Adrenal gland (tissue), 12 donors: ENCODE data around the gene ANKRD6. TPM values are rescaled to one million over a fixed set of nuclear protein-coding genes. Genes with fewer than 3 reads are reported as not detected.

ENCODE experiments used
- DNase-seq, 7 donors: peaks; one replicate each; pipeline ENCODE4 v3.0.0-alpha.2; 2019 to 2020
- H3K27ac ChIP-seq, 5 donors: fragments of 200-600 bp; sonication (generic) in 4 of 5; 1 replicate in 3 of 5; 2 replicates in 2 of 5; pipeline versions ENCODE4 v1.5.1 to v1.8.0; 2016 to 2020; ENCODE audit warnings: mild to moderate bottlenecking in 1 of 5
- H3K27me3 ChIP-seq: fragments of 200-600 bp; 2 replicates; pipeline ENCODE4 v1.8.0; 2021
- H3K36me3 ChIP-seq, 2 donors: fragments of 200-600 bp; replicated peaks in 1 of 2; 1 replicate in 1 of 2; 2 replicates in 1 of 2; pipeline versions ENCODE4 v1.5.1 to v1.8.0; 2018 to 2022
- H3K4me1 ChIP-seq, 2 donors: fragments of 200-600 bp; replicated peaks in 1 of 2; 1 replicate in 1 of 2; 2 replicates in 1 of 2; pipeline versions ENCODE4 v1.5.1 to v1.8.0; 2018 to 2021
- H3K4me3 ChIP-seq, 4 donors: fragments of 200-600 bp; sonication (generic) in 3 of 4; one replicate each; pipeline ENCODE4 v1.5.1; 2016 to 2018
- H3K9me3 ChIP-seq, 3 donors: fragments of 200-600 bp; sonication (generic) in 1 of 3; replicated peaks in 1 of 3; 1 replicate in 2 of 3; 2 replicates in 1 of 3; pipeline versions ENCODE4 v1.5.1 to v1.8.0; 2016 to 2021
- CTCF ChIP-seq, 6 experiments: fragments of 450-650 bp in 4 of 6; fragments of 200-600 bp in 2 of 6; sonication (generic) in 1 of 6; IDR thresholded peaks; 1 replicate in 5 of 6; 2 replicates in 1 of 6; pipeline versions ENCODE4 v1.5.1 to v1.8.0; 2016 to 2021; ENCODE audit warnings: antibody characterized with exemption in 6 of 6, mild to moderate bottlenecking in 2 of 6, moderate library complexity in 1 of 6
- POLR2A ChIP-seq, 2 donors: fragments of 450-650 bp; IDR thresholded peaks; one replicate each; pipeline ENCODE4 v1.6.1; 2017; ENCODE audit warnings: antibody characterized with exemption in 2 of 2, mild to moderate bottlenecking in 2 of 2, moderate library complexity in 1 of 2
- WGBS, 4 donors: extraction: QIAGEN DNeasy Blood & Tissue Kit in 2 of 4; methylation state at CpG; one replicate each; pipeline versions ENCODE4 v1.1.5 to v1.1.7; 2013 to 2017; 5-methylcytosine and 5-hydroxymethylcytosine counted together
- intact Hi-C, 2 donors: fragments of 100-400 bp; cut with DNase I; formaldehyde crosslinking; loops; one replicate each; pipeline versions ENCODE4 v1.14.1 to v1.15.0; 2022 to 2023
- polyA plus RNA-seq, 3 donors: library from polyadenylated mRNA; stranded (reverse); fragments of 200-250 nt in 2 of 3; fragments of 350-450 nt in 1 of 3; fragmentation: Illumina TruSeq in 1 of 3; extraction: RNeasy Lipid Tissue Mini Kit (QIAGEN cat#74804) in 1 of 3; gene quantifications; one replicate each; pipeline ENCODE4 v1.2.3, GENCODE V29; 2013 to 2014
- total RNA-seq, 9 donors: library from RNA; depleted of rRNA in 4 of 9; stranded (reverse); fragments of >200 nt in 4 of 9; fragments of 120-200 nt in 1 of 9; fragmentation: NEBNext Ultra II Directional in 1 of 9; extraction: Animal tissue kit (Norgen Biotek cat#: 25700) in 1 of 9; gene quantifications; one replicate each; pipeline versions ENCODE4 v1.1.0 to v1.2.4, GENCODE V29; 2013 to 2023
- donor health status: healthy with polysubstance abuse.
- donor health status: Bipolar disorder and iron deficiency.
- donor health status: DM: yes; HTN: yes; CAD: no.
- donor health status: DM: no; HTN: no; CAD: no.
- donor health status: DM: no; HTN: no; CAD: no.
- donor health status: DM: yes; HTN: yes; CAD: no.

Gene ANKRD6
- total and polyA plus RNA-seq, 12 donors: 2.8 to 16.6 (median 7.7) TPM

GRCh38 chr6:89458704-89459103 lies 25.8 kb downstream of the ANKRD6 start:
- DNase-seq: no peak
- H3K27ac ChIP-seq: no peak overlapping the region
- no peaks in the 10 kb centered on the region for H3K4me1 ChIP-seq
- intact Hi-C loops: no loop called here
- TF ChIP-seq CTCF (IDR thresholded peaks at IDR 0.05) (no peak), POLR2A (IDR thresholded peaks at IDR 0.05) (no peak)
- H3K4me3 ChIP-seq: no peak overlapping the region
- H3K9me3 ChIP-seq: no peaks in the 10 kb centered on the region
- 90 to 95% (median 94%) methylated on average over 5 of the region's 5 CpGs for WGBS, 4 donors
- H3K36me3 ChIP-seq: no peaks in the 10 kb centered on the region
- no peaks in the 10 kb centered on the region for H3K27me3 ChIP-seq

GRCh38 chr6:89459501-89459900 lies 26.5 kb downstream of the ANKRD6 start:
- no peak overlapping the region for H3K4me3 ChIP-seq
- no peaks in the 10 kb centered on the region for H3K36me3 ChIP-seq
- TF ChIP-seq POLR2A (IDR thresholded peaks at IDR 0.05): no peak
- no peak for TF ChIP-seq CTCF (IDR thresholded peaks at IDR 0.05)
- WGBS, 4 donors: 85 to 100% (median 88%) methylated on average over 1 of the region's 1 CpG
- intact Hi-C loops: no loop called here
- no peaks in the 10 kb centered on the region for H3K27me3 ChIP-seq
- no peak for DNase-seq
- no peak overlapping the region for H3K27ac ChIP-seq
- no peaks in the 10 kb centered on the region for H3K9me3 ChIP-seq
- no peaks in the 10 kb centered on the region for H3K4me1 ChIP-seq

- no peaks in the 10 kb centered on the region for H3K36me3 ChIP-seq
- TF ChIP-seq CTCF (IDR thresholded peaks at IDR 0.05): no peak
- no peak for TF ChIP-seq POLR2A (IDR thresholded peaks at IDR 0.05)
- no peak for DNase-seq
- H3K27me3 ChIP-seq: no peaks in the 10 kb centered on the region
- no peaks in the 10 kb centered on the region for H3K9me3 ChIP-seq
- no peak overlapping the region for H3K4me3 ChIP-seq
- no peak overlapping the region for H3K27ac ChIP-seq
- 76 to 89% (median 85%) methylated on average over 7 of the region's 7 CpGs for WGBS, 4 donors
- no peaks in the 10 kb centered on the region for H3K4me1 ChIP-seq
- intact Hi-C loops: no loop called here
Measured at GRCh38 chr6:89460713-89461112, 27.8 kb downstream of the ANKRD6 start.

- H3K27ac ChIP-seq: no peak overlapping the region
- no peak for DNase-seq
- H3K4me3 ChIP-seq: no peak overlapping the region
- no peaks in the 10 kb centered on the region for H3K4me1 ChIP-seq
- no peaks in the 10 kb centered on the region for H3K36me3 ChIP-seq
- WGBS, 4 donors: 79 to 84% (median 81%) methylated on average over 2 of the region's 2 CpGs
- intact Hi-C loops: no loop called here
- no peaks in the 10 kb centered on the region for H3K9me3 ChIP-seq
- H3K27me3 ChIP-seq: no peaks in the 10 kb centered on the region
- no peak for TF ChIP-seq CTCF (IDR thresholded peaks at IDR 0.05)
- no peak for TF ChIP-seq POLR2A (IDR thresholded peaks at IDR 0.05)
Measured at GRCh38 chr6:89462503-89462902, 29.6 kb downstream of the ANKRD6 start.
